Head of caudate nucleus (tissue), 42 donors: ENCODE measurements around the gene AMPD2.

Source experiments
- DNase-seq, 42 donors: peaks; one replicate each; pipeline versions ENCODE4 v3.0.0 to v3.0.0-alpha.2; 2020 to 2021; ENCODE audit warnings: mixed read lengths in 7 of 42
- intact Hi-C: fragments of 100-400 bp; cut with DNase I; formaldehyde crosslinking; loops from one replicate; pipeline ENCODE4 v1.15.0; 2022

The AMPD2 gene

DNA sequence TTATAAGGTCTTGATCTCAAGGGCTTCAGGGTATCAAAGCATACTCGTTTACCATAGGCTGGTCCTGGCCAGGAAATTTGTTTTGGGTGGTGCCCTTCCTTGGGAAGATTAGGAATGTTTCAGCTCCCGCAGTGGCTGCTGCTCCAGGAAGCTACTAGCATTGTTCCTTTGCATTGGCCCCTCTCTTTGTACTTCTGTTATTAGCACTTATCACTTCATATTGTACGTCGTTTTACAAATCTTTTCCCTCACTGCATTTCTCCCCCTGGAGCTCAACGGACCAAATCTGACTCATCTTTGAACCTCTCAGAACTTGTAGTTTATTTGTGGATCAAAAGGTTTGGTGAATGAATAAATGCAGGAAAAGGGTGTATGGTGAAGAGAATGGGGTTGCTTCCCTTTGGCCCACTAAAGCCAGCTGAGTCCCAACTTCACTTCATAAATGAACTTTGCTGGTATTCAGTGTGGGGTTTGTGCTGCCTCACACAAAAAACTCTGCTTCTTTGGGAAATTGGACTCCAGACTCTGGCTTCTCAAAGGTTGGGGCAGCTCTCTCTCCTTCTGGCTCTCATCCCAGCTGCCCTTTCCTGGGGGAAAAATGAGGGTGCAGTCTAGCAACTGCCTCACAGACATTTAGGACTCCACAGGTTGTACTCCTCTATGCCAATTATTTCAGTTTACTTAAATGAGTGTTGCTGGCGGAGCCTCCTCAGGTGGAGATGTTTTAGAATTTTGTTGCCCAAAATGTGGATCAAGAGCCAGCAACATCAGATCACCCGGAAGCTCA lies 6.1 kb upstream of the AMPD2 start:
- DNase-seq = no peak
- intact Hi-C loops = no loop called here

DNA sequence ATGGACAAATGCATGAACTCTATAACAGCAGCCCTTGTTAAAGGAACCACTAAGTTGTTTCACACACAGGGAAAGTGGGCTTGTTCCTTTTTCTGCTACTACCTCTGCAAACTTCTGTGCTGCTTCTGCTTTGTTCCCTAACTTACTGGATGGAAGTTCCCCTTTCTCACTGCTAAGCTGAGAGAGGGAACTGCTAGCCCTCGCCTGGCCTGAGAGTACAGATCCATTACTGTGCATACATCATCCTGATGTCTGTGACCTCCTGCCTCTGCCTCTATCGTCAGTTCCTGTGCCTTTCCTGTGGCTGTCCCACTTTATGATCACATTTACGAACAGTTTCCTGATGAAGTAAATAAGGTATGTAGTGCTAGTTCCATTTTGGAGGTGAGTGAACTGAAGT lies 3.8 kb upstream of the AMPD2 start:
- intact Hi-C loops = no loop called here
- peak in 5 of 42 donors; percentile 30 to 62 (median 39) for DNase-seq

DNA sequence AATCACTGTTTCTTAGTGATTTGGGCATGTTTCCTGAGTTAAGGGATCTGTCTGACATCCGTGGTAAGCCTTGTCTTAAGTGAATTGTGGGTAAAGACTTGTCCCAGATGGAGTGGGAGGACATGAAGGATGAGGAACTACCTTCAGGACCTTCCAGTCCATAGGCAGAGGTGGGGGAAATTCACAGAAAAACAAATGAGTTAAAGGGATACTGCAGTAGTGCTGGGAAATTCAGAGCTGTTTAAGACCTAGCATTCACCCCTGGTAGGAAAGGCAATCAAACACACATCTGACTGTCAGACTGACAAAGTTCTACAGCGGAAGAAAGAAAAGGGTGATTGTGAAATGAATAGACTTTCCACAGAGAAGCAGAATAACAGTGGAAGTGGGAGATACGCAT lies 3.2 kb upstream of the AMPD2 start:
- no peak for DNase-seq
- intact Hi-C loops = no loop called here

DNA sequence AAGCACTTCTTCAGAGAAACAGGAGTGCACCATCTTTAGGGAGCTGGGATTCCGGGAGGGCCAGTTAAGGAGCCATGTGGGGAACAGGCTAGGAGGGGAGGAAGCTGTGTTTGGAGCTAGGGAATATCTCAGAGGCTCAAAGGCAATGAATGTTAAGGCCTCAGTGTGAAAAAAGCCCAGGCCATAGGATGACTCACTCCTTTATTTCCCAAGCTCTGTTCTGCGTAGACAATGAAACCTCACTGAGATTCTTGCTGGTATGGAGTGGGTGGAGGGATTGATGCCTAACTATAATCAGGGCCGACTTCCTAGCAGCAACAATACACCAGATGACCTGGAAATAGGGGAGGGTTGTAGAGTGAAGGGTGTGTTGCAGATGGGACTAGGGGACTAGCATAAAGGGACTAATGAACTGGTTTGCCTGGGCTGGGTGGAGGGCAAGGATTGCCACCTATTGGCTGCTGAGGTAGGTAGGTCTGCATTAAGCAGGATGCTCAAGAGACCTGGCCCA lies 2.3 kb upstream of the AMPD2 start:
- no peak for DNase-seq

DNA sequence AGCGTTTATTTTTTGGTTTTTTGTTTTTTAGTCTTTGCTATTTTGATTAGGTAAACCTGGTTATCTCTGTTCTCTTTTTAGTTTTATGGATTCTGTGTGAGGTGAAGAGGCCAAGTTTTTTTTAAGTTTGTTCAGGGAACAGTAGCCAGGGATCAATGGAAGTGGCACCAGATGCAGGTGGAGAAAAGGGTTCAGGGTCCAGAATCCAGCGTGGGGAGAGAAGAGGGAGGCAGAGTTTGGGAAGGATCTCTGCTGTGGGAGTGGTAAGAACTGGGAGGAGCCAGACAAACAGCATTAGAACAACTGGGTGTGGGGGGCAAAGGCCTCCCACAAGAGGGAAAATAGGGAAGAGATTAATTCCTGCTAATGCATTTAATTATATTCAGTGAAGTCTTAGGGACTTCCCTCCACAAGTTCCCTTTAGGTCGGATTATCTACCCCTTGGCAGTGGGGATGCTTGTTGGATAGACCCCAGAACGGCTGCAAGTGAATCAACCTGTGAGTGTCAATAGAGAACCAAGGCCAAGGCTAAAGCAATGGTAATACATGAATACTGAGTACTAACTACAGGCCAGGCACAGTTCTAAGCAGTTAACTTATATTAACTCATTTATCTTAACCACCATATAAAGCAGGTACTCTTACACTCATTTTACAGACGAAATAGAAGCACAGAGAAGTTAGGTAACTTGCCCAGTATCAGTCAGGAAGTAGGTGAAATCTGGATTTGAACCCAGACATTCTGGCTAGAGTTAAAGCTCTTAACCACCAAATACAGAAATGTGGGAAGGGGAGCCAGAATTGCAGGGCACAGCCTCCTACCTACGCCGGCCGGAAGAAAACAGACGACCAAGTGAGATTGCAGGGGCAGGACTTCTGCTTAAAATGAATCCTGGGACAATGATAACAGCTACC lies 719 bp upstream of the AMPD2 start:
- DNase-seq = no peak
- intact Hi-C loops = no loop called here

More for the DNA sequence above, 2.3 kb upstream of the AMPD2 start:
- intact Hi-C loops = no loop called here

DNA sequence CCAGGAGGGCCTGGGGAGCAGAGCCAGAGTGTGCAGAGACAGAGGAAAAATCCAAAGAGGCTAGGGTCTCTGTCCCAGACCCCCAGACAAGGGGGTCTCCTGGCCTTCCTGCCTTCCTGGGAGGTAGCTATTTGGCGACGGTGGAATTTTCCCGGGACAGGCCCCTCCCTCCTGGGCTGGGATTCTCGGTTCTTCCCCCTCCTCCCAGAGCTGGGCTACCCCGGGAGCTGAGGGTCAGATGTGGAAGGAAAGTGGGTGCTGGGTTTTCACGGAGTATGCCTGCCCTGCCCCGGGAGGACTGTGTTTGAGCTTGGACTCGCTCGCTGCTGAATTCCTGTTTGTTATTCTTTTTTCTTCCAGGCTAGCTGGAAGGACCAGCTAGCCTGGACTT lies 759 bp downstream of the AMPD2 start:
- intact Hi-C loops = loop anchor here (5.0 kb wide), 1 partner anchor 73 kb away; the partner anchor contains the start of gene GNAI3

DNA sequence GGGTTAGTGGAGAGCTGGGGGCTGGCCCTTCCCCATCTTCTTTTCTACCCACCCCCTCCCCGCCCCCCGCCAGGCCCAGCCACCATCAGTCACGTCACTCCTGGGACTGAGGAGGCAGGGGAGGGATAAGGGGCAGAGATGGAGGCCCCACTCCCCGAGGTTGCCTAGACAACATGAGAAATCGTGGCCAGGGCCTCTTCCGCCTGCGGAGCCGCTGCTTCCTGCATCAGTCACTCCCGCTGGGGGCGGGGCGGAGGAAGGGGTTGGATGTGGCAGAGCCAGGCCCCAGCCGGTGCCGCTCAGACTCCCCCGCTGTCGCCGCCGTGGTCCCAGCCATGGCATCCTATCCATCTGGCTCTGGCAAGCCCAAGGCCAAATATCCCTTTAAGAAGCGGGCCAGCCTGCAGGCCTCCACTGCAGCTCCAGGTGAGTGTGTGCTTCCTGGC lies 1.2 kb downstream of the AMPD2 start:
- intact Hi-C loops = loop anchor here (5.0 kb wide), 1 partner anchor 74 kb away; the partner anchor contains the start of gene GNAI3

More for the DNA sequence above, 759 bp downstream of the AMPD2 start:
- DNase-seq = peak in 16 of 42 donors; percentile 29 to 71 (median 56)

DNA sequence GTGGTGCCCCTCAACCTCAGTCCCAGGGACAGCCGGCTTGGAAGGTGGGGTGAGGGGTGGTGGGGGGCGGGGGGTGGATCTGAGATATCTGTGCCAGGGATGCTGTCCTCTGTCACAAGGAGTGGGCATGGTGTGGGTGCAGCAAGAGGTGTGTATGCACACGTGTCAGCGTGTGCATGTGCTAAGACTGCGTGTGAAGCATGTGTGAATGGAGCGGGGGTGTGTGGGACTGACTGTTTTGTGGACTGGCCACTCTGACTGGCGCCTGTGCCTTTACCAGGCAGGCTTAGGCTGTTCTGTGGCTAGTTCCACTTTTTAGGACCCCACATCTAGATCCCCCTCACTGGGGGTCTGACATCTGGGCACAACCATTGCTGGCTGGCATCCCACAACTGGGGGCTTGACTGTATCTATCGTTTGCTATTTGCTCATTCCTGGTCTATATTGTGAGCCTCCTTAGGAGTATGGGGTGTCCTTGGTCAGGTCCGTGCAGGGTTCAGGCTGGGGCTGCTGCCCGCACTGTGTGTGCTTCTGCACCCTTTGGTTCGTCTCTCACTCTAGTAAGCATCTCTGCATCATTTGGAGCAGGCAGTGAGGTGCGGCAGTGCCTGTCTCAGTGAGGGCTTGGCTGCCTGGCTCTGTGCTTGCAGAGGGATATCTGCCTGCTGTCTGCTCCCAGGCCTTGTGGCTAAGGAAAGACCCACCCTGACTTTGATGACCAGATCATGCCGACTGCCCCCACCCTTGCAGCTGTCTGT lies 1.9 kb downstream of the AMPD2 start:
- intact Hi-C loops = loop anchor here (5.0 kb wide), 1 partner anchor 74 kb away; the partner anchor contains the start of gene GNAI3
- peak in 10 of 42 donors; percentile 41 to 76 (median 63) for DNase-seq

More for the DNA sequence above, 1.2 kb downstream of the AMPD2 start:
- DNase-seq = peak; percentile 87 to 99 (median 94)

DNA sequence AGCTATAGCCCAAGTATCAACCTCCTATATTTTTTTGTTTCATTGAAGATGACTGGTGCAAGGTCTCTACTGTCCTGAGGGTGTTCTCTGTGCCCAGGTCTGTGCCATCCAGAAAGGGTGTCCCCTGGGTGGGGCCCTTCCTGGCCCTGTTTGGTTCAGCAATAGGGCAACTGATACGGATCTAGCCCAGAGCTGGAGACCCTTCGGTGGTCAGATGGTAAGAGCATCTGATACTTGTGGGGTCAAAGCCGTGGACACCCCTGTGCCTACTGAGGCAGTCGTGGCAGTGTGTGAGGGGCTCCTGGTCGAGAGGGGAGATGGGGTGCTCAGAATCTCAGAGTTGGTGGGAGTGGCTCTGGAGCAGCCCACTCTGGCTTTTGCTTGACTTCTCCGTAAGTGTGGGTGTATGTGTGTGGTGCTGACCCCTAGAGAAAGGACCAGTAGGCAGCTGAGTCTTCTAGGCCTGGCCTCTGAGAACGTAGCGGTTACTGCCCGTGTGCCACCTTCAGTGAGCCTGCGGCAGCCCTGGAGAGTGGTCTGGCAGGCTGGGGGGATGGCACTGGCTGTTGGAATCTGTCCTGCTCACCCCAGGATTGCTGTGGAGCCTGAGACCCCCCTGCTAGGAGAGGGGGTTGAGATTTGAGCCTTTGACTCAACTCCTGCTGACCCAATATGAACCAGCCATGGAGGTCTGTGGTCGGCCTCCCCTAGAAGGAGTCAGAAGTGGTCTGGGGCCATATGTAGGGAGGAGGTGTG lies 2.7 kb downstream of the AMPD2 start:
- DNase-seq = no peak
- intact Hi-C loops = loop anchor here (5.0 kb wide), 1 partner anchor 75 kb away; the partner anchor contains the start of gene GNAI3

DNA sequence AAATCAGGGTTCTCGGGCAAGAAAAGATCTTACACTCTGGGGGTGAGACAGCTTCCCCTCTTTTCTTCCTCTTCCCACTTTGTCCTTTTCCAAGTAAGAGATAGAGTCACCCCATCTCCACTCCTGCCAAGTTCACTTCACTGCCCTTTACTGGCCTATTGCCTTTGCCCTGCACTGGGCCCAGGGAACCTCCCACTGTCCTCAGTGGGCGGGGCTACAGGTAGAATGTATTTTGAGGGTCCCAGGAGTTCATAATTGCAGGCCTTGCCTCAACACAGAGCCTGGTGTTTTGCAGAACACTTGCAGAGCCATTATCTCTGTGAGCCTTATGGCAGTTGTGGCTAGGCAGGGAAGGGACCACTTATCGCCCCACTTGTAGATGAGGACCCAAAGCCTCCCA lies 3.3 kb downstream of the AMPD2 start:
- intact Hi-C loops = loop anchor here (5.0 kb wide), 1 partner anchor 76 kb away; the partner anchor contains the start of gene GNAI3
- DNase-seq = no peak

DNA sequence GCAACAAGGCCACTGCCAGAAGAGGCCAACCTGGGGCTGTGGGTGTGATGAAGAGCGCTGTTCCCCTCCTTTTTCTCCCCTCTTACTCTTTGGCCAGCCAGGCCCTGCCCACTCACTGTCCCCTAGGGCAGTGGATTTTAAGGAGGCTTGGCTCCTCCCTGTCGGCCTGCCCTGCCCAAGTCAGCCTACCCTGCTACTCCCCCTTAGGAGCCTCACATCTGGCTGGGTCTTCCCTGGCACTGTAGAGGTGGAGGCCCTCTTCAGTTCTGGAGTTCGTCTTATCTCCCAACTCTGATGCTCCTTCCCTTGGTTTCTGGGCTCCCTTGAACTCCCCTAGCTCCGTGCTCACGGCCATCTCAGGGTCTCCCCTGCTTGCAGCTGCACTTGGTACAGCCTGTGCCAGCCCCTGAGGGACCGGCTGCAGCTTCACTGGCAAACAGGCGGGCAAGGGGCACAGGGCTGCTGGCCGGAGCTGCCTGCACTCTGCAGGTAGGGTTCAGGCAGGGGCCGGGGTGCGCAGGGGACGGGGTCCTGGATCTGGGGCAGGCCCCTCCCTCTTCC lies 4.0 kb downstream of the AMPD2 start:
- intact Hi-C loops = loop anchor here (5.0 kb wide), 1 partner anchor 76 kb away; the partner anchor contains the start of gene GNAI3
- peak in 16 of 42 donors; percentile 35 to 78 (median 56) for DNase-seq

DNA sequence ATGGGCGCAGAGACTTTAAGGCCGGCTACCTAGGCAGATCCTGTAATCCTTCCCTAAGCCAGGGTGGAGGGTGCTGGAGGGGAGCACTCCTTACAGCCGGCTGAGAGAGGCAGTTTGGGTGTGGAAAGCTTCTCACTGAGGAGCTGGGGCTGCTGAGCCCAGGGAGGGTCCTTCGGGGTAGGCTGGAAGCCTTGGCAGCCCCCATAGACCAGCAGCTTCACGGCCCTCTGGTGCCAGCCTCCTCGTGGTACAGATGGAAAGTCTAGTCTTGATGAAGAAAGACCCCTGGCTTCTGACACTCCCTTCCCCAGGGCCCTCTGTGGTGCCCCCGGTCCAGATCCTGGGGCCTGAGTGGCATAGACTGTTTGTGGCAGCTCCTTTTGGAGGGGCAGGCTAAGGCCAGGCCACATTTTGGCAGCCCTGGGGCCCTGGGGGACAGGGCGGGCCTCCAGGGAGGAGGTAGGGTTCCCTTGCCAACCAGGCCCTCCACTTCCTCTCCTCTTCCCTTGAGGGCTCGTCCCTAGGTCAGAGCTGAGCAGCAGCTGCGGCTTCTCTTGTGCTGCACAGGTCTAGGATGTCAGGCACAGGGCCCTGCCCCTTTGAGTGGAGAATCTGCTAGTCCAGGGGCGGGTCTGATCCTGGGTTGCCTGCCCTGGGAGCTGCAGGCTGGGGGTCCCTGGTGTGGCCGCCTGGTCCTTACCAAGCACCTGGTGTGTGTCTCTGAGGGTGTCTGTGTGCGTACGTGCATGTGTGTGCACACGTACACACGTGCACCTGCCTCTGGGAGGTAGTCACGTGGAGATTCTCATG lies 4.8 kb downstream of the AMPD2 start:
- DNase-seq = peak in 1 of 42 donors; percentile 35
- intact Hi-C loops = loop anchor here (5.0 kb wide), 1 partner anchor 77 kb away; the partner anchor contains the start of gene GNAI3

DNA sequence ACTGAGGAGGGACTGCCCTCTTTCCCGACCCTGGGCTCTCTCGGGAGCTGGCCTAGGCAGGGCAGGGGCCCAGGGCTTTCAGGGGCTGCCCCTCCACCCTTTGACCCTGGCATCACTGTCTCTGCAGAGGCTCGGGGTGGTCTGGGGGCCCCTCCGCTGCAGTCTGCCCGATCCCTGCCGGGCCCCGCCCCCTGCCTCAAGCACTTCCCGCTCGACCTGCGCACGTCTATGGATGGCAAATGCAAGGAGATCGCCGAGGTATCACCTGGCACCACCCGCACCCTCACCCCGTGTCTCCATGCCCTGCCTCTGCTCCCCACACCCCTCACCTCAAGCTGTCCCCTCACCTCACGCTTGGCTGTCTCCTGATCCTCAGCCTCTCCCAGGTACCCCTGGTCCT lies 5.5 kb downstream of the AMPD2 start:
- intact Hi-C loops = no loop called here
- peak in 1 of 42 donors; percentile 34 for DNase-seq

DNA sequence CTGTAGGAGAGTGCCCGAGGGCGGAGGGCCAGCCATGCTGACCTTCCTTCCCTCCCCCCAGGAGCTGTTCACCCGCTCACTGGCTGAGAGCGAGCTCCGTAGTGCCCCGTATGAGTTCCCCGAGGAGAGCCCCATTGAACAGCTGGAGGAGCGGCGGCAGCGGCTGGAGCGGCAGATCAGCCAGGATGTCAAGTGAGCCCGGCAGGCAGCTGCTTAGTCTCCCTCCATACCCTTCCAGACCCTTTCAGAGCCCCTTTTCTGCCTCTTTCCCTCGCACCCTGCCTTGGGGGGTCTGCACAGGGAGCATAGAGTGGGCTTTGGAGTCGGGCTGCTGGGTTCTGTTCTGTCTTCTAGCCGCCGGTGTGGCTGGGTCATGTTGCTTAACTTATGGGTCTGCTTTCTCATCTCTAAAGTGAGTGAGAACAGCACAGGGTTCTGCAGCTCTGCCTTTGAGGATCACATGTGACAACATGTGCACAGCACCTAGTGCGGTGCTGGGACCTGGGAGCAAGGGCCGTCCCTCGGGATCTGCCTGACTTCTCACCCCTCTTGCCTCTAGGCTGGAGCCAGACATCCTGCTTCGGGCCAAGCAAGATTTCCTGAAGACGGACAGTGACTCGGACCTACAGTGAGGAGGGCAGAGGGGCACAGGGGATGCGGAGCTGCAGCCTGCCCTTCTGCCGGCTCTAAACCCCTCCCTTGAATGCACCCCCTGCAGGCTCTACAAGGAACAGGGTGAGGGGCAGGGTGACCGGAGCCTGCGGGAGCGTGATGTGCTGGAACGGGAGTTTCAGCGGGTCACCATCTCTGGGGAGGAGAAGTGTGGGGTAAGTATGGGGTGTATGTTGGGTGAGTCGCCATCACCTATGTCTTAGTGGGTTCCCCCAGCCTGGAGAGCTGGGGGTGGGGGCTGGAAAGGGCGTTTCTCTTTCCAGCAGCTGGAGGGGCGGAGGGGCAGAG lies 6.2 kb downstream of the AMPD2 start:
- DNase-seq = peak in 3 of 42 donors; percentile 38 to 58 (median 57)
- intact Hi-C loops = no loop called here

DNA sequence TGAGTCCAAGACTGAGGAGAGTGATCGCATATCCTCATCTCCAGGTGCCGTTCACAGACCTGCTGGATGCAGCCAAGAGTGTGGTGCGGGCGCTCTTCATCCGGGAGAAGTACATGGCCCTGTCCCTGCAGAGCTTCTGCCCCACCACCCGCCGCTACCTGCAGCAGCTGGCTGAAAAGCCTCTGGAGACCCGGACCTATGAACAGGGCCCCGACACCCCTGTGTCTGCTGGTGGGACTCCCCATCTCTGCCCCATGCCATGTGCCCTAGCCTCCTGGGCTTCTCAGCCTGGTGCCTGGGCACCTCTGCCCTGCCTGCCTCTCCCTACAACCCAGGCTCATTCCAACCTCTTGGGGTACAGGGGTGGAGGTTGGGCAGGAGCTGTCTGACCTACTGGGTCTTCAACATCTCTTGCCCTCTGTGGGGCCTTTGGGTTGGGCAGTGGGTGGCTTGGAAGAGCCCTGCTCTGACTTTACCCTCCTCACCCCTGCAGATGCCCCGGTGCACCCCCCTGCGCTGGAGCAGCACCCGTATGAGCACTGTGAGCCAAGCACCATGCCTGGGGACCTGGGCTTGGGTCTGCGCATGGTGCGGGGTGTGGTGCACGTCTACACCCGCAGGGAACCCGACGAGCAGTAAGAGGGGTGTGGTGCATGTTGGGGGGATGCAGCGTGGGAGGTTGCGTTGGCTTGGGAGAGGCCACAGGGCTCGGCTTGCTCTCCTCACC lies 7.2 kb downstream of the AMPD2 start:
- DNase-seq = peak in 1 of 42 donors; percentile 33
- intact Hi-C loops = no loop called here
